HG03280 (cell line): ENCODE measurements around the gene FYB1.
"Not testable (repeated sequence)": the region's sequence is repeated elsewhere in the genome, so short reads cannot be mapped to it uniquely, and the experiment has no call there.

Experiments
- ATAC-seq: cut with Tn5 transposase; IDR thresholded peaks from one replicate; pipeline ENCODE4 v1.9.1; 2021; ENCODE audit warnings: mild to moderate bottlenecking, moderate library complexity; ENCODE audit not compliant: unreplicated experiment

The FYB1 gene

GRCh38 chr5:39219437-39219836 is at the start of gene FYB1:
FYB1 (minus strand) TSS chr5:39219563; CDS start chr5:39202960, 16,603 bp downstream.
- ATAC-seq, result no peak

GRCh38 chr5:39267186-39267585 is 47.8 kb upstream of the FYB1 start:
- no peak for ATAC-seq

GRCh38 chr5:39266442-39266841 is 47.1 kb upstream of the FYB1 start:
- no peak for ATAC-seq

- peak; percentile 89 for ATAC-seq
Measured at GRCh38 chr5:39264528-39264927, 45.2 kb upstream of the FYB1 start.

- no peak for ATAC-seq
Measured at GRCh38 chr5:39262981-39263380, 43.6 kb upstream of the FYB1 start.

- ATAC-seq, result no peak
Measured at GRCh38 chr5:39260095-39260494, 40.7 kb upstream of the FYB1 start.

- ATAC-seq, result no peak
Measured at GRCh38 chr5:39257554-39257953, 38.2 kb upstream of the FYB1 start.

- no peak for ATAC-seq
Measured at GRCh38 chr5:39256477-39257235, 37.3 kb upstream of the FYB1 start.

GRCh38 chr5:39255406-39255805 is 36.0 kb upstream of the FYB1 start:
- ATAC-seq, result no peak

GRCh38 chr5:39254671-39255070 is 35.3 kb upstream of the FYB1 start:
- no peak for ATAC-seq

GRCh38 chr5:39253196-39253595 is 33.8 kb upstream of the FYB1 start:
- ATAC-seq, result no peak

GRCh38 chr5:39249564-39250274 is 30.4 kb upstream of the FYB1 start:
- no peak for ATAC-seq

- no peak for ATAC-seq
Measured at GRCh38 chr5:39249069-39249468, 29.7 kb upstream of the FYB1 start.

- no peak for ATAC-seq
Measured at GRCh38 chr5:39240750-39241149, 21.4 kb upstream of the FYB1 start.

GRCh38 chr5:39238366-39239105 is 19.2 kb upstream of the FYB1 start:
- ATAC-seq, result no peak

GRCh38 chr5:39236718-39237117 is 17.4 kb upstream of the FYB1 start:
- ATAC-seq, result no peak

- no peak for ATAC-seq
Measured at GRCh38 chr5:39235648-39236047, 16.3 kb upstream of the FYB1 start.

GRCh38 chr5:39234494-39234893 is 15.1 kb upstream of the FYB1 start:
- ATAC-seq, result not testable (repeated sequence)

GRCh38 chr5:39233783-39234182 is 14.4 kb upstream of the FYB1 start:
- ATAC-seq, result no peak

- ATAC-seq, result peak; percentile 59
Measured at GRCh38 chr5:39231705-39232525, 12.6 kb upstream of the FYB1 start.

- no peak for ATAC-seq
Measured at GRCh38 chr5:39228596-39228995, 9.2 kb upstream of the FYB1 start.
